ENCODE data around the gene VWC2.
"Not testable (repeated sequence)": the region's sequence is repeated elsewhere in the genome, so short reads cannot be mapped to it uniquely, and the experiment has no call there.

The VWC2 gene

DNA sequence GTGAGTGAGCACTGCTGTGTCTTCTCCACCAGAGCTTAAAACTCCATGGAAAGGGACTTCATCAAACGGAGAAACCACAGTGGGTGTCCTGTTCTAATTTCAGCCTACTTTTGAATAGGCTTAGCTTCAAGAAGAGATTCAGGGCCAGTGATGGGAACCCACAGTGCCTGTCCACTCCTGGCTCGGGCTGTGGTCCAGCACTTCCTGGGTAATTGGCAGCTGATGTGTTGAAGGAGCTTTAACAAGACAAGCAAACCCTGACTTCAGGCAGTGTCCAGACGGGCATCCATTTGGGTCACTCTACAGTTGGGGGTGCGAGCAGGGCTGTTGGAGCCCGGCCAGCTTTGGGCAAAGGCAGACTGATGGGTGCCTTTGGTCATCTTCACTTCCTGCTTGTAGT, 14.5 kb downstream of the VWC2 start:
- no peak for DNase-seq

DNA sequence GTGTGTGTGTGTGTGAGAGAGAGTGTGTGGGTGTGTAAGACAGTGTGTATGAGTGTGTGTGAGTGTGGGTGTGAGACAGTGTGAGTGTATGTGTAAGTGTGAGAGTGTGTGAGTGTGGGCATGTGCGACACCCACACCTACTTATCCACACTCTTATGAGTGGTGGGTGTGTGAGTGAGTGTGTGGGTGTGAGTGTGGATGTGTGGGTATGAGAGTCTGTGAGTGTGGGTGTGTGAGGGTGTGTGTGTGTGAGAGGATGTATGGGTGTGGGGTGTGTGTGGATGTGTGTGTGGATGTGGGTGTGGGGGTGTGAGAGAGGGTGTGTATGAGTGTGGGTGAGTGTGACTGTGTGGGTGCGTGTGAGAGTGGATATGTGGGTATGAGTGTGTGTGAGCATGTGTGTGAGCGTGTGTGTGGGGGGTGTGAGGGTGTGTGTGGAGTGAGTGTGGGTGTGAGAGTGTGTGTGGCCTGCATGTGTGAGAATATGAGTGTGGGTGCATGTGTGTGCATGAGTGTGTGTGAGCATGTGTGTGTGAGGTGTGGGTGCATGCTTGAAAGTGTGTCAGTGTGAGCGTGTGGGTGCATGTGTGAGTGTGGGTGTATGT, 15.1 kb downstream of the VWC2 start:
- no peak for DNase-seq

DNA sequence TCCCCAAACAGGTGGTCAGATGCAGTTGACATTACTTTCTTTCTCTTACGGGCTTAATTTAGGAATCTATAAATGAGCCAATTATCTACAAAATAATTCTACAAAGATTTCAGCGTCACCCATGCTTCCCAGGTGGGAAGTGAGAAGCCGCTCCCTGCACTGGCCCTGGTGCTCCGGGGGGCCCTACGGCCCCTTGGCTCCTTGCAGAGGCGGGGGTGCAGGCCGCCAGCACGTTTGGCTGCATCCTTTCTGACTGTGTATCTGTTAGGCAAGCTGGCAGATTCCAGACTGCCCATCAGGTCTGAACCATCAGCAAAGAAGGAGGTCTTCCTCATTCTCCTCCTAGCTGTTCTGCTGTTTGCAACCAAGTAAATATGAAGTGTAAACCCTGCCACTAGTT, 16.3 kb downstream of the VWC2 start:
- no peak for DNase-seq

DNA sequence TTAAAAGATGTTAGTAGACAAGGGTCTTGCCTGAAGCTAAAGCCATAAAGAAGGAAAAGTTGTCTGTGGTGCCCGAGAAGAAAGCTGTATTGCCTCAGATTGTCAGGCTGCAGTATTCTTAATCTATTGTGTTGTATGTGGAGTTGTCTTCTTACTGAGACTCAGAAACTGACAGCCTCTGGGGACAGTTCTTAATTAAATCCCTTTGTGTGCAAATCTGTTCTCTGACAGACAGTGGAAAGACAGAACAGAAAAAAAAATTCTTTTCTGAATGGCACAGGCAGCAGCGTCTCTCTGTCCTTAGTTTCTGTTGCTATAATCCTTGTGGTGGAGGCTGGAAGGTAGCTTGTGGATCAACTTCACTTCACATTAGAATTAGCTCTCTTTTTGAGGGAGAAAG, 16.8 kb downstream of the VWC2 start:
- no peak for DNase-seq

DNA sequence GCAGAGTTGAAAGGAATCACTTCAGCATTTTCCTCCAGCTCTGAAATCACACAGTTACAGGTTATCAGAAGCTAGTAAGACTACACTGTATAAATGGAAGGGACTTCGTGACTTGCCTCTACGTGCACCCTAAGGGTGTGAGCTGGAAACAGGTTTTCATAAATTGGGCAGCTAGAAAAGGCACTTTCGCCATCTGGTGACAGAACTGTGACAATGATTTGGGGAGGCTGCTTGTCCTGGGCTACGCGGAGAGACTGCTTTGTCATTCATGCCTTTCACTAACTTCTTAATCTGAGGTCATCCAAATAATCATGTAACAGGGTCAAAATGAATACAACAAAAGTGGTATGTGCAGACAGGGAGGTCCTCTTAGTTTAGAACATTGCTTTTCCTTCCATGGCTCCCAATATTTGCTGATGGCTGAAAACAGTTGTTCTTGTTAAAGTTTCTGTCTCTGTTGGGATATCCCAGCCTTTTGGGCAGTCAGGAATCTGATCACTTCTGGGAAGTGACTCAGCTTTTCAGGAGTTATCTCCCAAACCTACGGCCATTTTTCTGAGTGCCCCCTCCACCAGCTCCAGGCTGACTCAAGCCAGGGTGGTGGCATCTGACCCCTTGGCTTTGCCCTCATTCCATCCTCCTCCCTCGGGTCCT, 17.8 kb downstream of the VWC2 start:
- no peak for DNase-seq

DNA sequence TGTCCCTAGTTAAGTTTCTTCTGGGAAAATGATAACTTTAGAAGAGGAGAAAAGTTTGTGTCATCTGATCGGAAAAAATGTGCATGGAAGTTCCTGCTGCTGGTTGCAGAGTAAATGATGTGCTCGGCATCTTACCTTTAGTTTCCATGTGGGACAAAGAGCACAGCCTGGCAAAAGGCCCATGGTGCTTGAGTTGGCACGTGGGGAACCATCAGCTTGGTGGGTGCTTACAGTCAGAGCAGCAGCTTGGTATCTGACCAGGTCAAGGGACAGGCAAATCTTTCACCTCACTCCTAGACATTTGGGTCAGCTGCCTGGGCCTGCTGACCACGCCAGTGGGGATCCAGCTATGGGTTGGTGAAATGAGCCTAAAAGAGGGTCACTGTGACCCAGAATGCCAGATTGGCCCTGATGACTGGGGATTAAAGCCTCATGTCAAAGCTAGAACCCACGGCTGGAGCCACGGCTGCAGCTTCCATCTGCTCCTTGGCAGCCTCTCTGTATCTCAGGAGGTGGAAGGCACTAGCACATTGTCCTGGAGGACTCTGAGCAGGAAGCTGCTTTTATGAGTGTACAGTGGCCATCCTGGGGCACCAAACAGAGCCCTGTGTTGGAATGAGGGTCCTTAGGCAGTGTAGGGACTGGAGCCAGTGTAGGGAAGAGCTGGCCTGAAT, 24.7 kb downstream of the VWC2 start:
- DNase-seq = no peak

DNA sequence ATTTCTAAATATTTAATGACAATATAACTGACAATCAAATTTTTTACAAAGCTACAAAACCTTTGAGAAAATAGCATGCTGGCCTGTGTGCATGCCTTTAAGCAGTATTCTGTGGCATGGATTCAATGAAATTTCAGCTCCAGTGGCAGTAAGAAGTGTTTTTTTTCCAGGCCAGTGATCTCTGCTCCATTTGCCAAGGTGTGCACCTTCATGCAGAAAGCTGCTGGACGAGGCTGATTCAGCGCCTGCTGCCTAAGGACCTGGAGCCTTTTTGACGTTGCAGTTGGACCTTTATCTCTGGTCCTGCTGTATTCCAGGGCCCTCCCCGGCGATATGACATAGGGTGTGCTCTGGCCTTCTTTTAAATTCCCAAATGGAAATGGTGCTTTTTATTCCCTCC, 26.6 kb downstream of the VWC2 start:
- no peak for DNase-seq

DNA sequence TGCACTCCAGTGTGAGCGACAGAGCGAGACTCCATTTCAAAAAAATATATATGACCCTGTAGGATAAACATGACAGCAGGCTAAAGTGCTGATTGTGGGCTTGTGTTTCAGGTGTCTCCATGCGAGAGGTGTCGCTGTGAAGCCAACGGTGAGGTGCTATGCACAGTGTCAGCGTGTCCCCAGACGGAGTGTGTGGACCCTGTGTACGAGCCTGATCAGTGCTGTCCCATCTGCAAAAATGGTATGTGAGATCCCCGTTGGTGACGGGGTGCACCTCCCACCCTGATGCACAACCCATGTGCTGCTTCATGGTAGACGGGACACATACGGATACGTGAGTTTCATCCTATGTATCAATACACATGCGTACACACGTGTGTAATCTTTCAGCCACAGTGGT, 29.2 kb downstream of the VWC2 start:
- no peak for DNase-seq

DNA sequence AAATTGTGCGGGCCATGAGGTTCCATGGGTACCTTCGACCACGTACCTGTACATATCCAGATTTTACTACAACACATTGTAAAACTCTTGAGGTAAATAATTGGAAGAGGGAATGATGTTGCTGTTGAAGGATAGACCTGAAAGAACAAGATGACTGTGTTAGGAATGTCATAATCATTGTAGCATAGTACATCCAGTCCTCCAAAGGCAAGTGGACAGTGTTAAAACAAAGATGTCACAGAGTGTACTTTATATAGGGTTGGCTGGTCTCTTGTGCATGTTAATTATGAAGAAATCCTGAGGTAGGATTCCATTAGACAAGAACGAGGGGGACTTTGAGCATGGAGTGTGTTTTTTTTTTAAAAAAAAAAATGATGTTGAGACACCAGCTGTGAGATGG, 30.4 kb downstream of the VWC2 start:
- DNase-seq = no peak

DNA sequence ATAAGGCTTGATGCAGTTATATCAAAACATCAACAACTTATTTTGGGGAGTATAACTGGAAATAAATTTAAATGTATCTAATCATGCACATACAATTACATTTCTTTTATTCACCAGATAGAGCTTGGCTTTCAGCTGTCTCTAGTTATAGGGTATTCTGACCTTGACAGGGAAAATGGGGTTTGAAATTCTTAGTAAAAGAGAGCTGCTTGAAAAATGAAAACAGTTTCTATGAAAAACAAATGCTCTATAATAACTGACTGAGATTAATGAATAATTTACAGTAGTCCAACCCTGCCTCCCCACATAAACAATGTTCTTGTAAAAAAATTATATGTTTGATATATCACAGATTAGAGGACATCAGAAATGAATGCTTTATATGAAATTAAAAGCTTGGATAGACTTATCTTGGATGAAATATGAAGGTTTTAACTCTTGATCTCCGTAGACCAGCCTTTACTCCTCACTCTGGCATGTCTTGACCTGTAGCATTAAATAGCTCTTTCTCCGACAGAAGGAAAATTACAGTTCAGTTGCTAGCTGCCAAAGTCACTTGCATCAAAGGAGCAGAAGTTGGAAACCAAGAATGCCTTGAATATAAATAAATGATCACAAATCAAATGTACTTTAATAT, 32.1 kb downstream of the VWC2 start:
- DNase-seq = no peak

DNA sequence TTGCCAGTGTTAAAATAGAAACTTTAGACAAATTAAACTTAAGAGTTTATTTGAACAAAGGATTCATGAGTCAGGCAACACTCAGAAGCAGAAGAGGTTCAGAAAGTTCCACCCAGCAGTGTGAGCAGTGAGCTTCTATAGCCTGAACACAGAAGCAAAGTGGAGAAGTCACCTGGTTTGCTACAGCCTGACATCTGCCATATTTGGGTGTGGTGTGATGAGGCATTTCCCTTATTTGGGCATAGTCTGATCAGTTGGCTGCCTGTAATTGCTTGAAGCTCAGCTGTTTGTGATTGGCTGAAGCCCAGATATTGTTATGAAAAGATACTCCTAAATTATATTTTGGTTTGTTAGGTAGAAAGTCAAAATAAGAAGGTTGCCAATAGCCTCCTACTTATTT, 39.1 kb downstream of the VWC2 start:
- DNase-seq = no peak

DNA sequence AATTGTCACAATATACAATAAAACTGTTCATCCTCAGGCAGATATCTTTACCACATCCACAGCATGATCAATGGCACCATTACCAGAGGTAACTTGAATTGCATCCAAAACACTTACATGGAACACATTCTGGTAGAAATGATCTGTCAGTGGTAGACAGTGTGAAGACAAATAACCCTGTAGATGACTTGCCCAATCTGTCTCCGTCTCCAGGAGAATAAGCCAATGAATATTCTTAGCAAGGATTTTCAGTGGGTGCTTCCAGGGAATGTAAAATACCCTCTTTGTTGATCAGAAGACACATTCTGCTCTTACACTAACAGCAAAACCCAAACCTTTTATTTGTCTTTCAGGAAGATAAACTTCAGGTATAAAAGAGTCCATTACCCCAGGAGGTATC, 43.8 kb downstream of the VWC2 start:
- no peak for DNase-seq

DNA sequence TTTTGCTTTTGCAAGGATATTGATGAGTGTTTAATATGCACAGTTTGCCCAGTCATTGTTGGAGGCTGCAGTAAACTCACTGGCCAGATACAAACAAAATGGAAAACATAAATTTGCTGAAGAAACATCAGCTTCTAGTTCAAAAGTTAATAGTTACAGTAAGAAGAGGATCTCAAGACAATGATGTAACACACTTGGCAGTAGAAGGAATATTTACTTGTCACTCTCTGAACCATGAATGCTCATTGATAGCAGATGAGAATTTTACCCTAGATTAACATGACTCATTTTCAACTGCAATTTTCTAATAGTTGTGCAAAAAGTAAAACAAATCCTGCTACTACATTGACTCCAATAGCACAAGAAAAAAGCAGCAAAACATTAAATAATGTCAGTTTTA, 47.7 kb downstream of the VWC2 start:
- DNase-seq = no peak

DNA sequence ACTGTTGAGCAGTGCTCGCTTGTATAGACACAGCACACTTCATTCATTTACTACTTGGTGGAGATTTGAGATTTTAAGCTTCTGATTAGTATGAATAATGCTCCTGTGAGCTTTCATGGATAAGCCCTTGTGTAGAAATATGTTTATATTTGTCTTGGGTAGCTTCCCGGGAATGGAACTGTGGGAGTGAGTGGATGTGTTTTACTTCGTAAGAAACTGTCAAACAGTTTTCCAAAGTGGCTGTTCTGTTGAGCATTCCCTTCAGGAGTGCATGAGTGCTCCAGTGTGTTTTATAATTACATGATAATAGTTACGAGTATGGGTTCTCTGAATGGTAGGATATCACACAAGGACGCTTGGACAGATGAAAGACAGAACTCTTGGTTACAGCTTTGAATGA, 49.4 kb downstream of the VWC2 start:
- no peak for DNase-seq

DNA sequence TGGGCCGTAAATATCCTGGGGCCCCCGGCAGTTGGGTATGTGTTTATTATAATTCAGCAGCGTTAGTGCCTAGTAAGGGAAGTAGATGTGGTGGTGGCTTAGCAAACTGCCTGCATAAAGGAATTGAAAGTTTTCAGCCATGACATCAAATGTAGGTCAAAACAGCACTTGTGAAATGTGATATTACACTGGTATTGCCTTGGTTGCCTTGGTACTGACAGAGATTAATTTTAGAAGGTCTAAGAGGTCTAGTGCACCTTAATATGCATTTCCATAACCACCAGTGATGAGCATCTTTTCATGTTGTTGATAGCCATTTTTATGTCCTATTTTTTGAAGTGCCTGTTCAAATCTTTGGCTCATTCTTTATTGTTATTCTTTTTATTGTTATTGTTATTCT, 50.1 kb downstream of the VWC2 start:
- no peak for DNase-seq

DNA sequence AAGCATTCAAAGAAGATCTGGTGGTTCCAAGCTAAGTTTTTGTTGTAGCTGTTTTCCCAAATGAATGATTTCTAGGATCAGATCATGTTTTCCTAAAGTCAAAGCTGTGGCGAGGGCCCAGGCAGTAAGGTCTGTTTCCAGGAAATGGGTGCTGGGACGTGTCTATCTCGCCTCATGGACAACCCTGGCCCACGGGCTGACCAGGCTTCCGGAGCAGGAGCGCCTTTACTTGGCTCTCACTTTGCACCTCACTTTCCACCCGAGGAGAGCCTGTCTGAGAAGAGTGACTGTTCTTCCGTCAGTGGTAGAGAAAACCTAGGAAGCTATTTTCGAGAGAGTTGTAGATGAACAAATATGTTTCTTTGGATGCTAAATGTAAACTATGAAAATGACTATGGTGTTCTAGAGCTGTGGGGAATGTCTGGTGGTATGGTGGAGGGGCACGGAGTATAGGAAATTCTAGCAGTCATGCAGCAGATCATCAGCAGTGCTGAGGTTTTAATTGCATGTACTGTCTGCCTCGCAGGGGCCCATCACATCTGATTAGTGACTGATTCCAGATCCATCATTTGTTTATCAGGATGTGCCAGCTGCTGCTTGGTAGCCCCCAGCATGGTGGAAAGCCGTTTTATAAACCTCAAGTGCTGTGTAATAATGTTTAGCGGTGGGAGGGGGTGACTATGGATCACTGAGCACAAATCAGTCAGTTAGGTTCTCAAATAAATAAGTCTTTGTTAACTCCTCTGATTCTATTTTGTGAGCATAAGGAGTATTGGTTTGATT, 66.6 kb downstream of the VWC2 start:
- no peak for DNase-seq

DNA sequence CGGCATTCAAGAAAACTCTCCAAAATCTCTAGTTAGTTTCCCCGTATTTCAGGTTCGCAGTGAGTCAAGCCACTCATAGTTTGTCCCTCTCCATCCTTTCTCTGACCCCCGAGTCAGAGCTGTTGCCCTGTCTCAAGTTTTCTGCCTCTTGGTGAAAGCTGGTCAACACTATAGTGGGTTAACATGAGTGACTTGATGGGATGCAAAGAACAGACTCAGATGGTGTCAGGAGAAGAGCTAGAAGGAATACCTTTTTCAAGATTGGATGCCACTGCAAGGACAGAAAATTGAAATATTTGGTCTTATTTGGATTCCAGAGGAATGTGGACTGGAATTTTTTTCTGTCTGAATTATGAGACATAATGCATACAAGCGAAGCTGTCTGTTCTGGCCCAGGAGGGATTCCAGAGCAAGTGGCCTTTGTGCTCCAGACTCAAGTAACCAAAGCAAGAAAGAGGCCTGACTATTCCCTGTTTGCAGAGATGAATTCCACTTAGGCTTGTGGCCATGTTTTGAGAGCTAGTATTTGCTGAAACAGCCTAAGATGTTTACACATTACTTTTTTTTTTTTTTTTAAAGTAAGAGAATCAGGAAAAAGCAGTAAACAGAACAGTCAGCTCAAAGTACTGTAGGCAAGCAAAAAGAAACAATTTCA, 67.4 kb downstream of the VWC2 start:
- no peak for DNase-seq

DNA sequence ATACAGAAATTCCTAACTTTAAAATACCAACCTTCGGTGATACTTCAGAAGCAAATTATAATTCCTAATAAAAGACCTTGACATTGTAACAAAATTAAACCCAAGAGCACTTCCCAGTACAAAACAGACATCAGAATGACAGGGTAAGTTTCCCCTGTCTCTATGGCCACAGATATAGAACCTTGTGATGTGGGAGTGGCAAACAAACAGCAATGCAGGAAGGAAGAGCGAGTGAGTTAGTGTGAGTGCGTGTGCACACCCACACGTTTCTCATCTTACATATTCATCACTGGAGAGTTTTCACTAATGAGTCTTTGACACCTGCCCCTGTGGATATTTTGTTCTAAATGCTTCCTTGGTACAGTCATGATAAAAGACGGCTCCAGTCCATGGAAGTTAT, 72.2 kb downstream of the VWC2 start:
- no peak for DNase-seq

DNA sequence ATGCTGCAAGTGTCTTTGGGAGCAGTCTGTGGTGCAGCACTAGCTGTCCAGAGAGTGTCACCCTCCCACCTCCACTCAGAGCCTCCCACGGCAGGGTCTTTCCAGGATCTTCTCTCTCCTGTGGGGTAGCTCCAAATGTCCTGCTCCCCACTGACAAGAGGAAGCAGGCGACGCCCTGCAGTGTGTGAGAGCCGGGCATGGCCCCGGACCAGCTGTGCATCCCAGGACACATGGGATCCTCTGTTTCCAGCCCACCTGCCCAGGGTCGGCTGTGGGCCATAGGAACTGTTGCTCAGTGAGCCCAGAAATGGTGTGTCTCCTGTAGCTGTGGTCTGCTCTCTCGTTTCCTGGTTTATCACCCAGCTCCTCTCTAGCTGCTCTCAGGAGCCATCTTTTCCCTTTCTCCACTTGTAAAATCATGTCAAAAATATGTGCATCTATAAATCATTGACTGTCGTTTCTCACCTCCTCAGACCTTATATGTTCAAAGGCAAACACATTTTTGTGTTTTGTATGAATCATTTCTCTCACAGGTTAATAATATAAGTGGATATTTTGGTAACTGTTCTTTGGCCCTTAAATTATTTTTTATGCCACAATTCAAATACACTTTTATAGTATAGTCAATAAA, 74.9 kb downstream of the VWC2 start:
- no peak for DNase-seq

DNA sequence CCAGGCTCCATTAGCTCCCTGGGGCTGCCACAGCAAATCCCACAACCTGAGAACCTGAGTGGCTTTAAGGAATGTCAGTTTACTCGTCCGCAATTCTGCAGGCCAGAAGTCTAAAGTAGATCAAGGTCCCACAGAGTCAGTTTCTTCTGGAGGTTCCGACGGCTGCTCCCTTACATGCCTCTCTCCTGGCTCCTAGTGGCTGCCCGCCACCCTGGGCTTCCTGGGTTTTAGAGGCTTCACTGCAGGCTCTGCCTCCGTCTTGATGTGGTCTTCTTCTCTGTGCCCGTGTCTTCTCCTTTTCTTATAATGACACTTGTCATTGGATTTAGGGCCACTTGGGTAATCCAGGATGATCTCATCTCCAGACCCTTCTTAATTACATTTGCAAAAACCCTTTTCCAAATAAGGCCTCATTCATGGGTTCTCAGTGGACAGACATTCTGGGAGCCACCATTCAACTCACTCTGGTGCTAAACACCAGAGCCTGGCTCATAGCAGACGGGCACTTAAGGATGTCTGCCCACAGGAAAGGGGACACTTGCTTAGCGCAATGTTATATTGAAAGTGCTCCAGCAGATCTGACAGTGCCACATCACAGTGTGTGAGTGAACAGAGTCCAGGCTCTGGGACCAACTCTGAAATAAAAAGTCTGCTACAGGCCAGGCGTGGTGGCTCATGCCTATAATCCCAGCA, 77.6 kb downstream of the VWC2 start:
- DNase-seq = no peak

DNA sequence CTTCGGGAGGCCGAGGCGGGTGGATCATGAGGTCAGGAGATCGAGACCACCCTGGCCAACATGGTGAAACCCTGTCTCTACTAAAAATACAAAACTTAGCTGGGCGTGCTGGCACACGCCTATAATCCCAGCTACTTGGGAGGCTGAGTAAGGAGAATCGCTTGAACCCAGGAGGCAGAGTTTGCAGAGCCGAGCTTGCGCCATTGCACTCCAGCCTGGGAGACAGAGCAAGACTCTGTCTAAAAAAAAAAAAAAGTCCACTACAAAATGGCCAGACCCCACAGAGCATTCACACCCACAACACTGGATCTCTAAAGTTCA, 78.1 kb downstream of the VWC2 start:
- DNase-seq = not testable (repeated sequence)
